NCI-H510A treated with DMSO at 0.1 percent for 48 hours (cell line): ENCODE measurements around the gene TM6SF1.
"Not testable (repeated sequence)": the region's sequence is repeated elsewhere in the genome, so short reads cannot be mapped to it uniquely, and the experiment has no call there.

Source experiments
- DNase-seq: peaks from one replicate; lab custom pipeline; 2025; lab: John Stamatoyannopoulos, UW

TM6SF1 gene

GRCh38 chr15:83106994-83107840, at the start of gene TM6SF1:
TSS of gene TM6SF1 (plus strand) at chr15:83107645. CDS start at chr15:83107681, 36 bp downstream.
- DNase-seq: no peak

GRCh38 chr15:83057696-83058376, 49.6 kb upstream of the TM6SF1 start:
- no peak for DNase-seq

- DNase-seq: no peak
These were observed 45.8 kb upstream of the TM6SF1 start for GRCh38 chr15:83061680-83062079.

GRCh38 chr15:83062768-83063180, 44.7 kb upstream of the TM6SF1 start:
- DNase-seq: no peak

- no peak for DNase-seq
These were observed 43.9 kb upstream of the TM6SF1 start for GRCh38 chr15:83063551-83063950.

- DNase-seq: peak; percentile 33
These were observed 42.6 kb upstream of the TM6SF1 start for GRCh38 chr15:83064859-83065258.

GRCh38 chr15:83065431-83065830, 42.0 kb upstream of the TM6SF1 start:
- DNase-seq: no peak

- DNase-seq: no peak
These were observed 41.3 kb upstream of the TM6SF1 start for GRCh38 chr15:83066034-83066733.

GRCh38 chr15:83066734-83067637, 40.5 kb upstream of the TM6SF1 start, which contains the start of gene BTBD1:
TSS of gene BTBD1 (minus strand) at chr15:83067252. CDS start at chr15:83067151, 101 bp downstream.
- peak; percentile 71 for DNase-seq

GRCh38 chr15:83067638-83067962, 39.8 kb upstream of the TM6SF1 start:
- DNase-seq: no peak

GRCh38 chr15:83068054-83068453, 39.4 kb upstream of the TM6SF1 start:
- no peak for DNase-seq

- not testable (repeated sequence) for DNase-seq
These were observed 38.2 kb upstream of the TM6SF1 start for GRCh38 chr15:83069211-83069642.

- DNase-seq: no peak
These were observed 29.8 kb upstream of the TM6SF1 start for GRCh38 chr15:83077491-83078230.

GRCh38 chr15:83078712-83079111, 28.7 kb upstream of the TM6SF1 start:
- DNase-seq: no peak

- DNase-seq: no peak
These were observed 26.0 kb upstream of the TM6SF1 start for GRCh38 chr15:83081256-83082014.

GRCh38 chr15:83082730-83083386, 24.6 kb upstream of the TM6SF1 start:
- no peak for DNase-seq

GRCh38 chr15:83085461-83085860, 22.0 kb upstream of the TM6SF1 start:
- DNase-seq: not testable (repeated sequence)

GRCh38 chr15:83085864-83086552, 21.4 kb upstream of the TM6SF1 start:
- not testable (repeated sequence) for DNase-seq

GRCh38 chr15:83087576-83087975, 19.9 kb upstream of the TM6SF1 start:
- DNase-seq: no peak
